HUES64 (cell line): ENCODE measurements around the gene C5orf47.

Source experiments
- H3K27ac ChIP-seq: 2 replicates; pipeline ENCODE4 v1.7.0; 2013; ENCODE audit warnings: low read depth, low read length, inconsistent platforms
- H3K27me3 ChIP-seq: 2 replicates; pipeline ENCODE4 v1.6.1; 2013; ENCODE audit warnings: mild to moderate bottlenecking, low read length; ENCODE audit not compliant: insufficient read depth
- H3K36me3 ChIP-seq: 2 replicates; pipeline ENCODE4 v1.6.1; 2013; ENCODE audit warnings: mild to moderate bottlenecking, low read length; ENCODE audit not compliant: insufficient read depth
- H3K4me1 ChIP-seq: 2 replicates; pipeline ENCODE4 v1.6.1; 2013; ENCODE audit warnings: mild to moderate bottlenecking, low read length, moderate library complexity; ENCODE audit not compliant: insufficient read depth
- H3K4me3 ChIP-seq: 2 replicates; pipeline ENCODE4 v1.5.1; 2013; ENCODE audit warnings: mild to moderate bottlenecking, low read length, moderate library complexity
- H3K9ac ChIP-seq: 2 replicates; pipeline ENCODE4 v1.6.1; 2013; ENCODE audit warnings: mild to moderate bottlenecking, low read depth, low read length
- H3K9me3 ChIP-seq: 2 replicates; pipeline ENCODE4 v1.6.1; 2013; ENCODE audit warnings: low read depth, low read length; ENCODE audit not compliant: insufficient read depth
- WGBS: fragments of 150-250, 120-280 bp; methylation state at CpG from one replicate; pipeline ENCODE4 v1.1.7; 2013; ENCODE audit warnings: missing lambda C conversion rate; 5-methylcytosine and 5-hydroxymethylcytosine counted together

Gene C5orf47

DNA sequence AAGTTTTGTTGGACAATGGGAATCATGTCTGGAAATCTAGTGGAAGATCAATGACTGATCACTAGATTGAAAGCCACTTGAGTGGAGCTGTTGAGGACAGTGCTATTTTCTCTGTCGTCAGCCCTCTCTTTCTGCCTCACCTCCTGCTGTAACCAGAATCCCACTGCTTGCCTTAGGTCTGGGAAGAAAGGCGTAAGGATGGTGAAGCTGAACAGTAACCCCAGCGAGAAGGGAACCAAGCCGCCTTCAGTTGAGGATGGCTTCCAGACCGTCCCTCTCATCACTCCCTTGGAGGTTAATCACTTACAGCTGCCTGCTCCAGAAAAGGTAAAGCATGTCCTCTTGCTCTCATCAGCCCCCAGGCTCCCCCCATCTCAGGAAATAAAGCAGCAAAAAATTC lies 57.6 kb downstream of the C5orf47 start:
- Histone ChIP-seq H3K4me3 (no peak overlapping the region), H3K27me3 (no peaks in the 10 kb centered on the region), H3K9me3 (no peaks in the 10 kb centered on the region), H3K36me3 (no peaks in the 10 kb centered on the region), H3K4me1 (no peaks in the 10 kb centered on the region), H3K27ac (no peak overlapping the region), H3K9ac (no peak overlapping the region)
- WGBS: 81% methylated on average over 5 of the region's 5 CpGs

DNA sequence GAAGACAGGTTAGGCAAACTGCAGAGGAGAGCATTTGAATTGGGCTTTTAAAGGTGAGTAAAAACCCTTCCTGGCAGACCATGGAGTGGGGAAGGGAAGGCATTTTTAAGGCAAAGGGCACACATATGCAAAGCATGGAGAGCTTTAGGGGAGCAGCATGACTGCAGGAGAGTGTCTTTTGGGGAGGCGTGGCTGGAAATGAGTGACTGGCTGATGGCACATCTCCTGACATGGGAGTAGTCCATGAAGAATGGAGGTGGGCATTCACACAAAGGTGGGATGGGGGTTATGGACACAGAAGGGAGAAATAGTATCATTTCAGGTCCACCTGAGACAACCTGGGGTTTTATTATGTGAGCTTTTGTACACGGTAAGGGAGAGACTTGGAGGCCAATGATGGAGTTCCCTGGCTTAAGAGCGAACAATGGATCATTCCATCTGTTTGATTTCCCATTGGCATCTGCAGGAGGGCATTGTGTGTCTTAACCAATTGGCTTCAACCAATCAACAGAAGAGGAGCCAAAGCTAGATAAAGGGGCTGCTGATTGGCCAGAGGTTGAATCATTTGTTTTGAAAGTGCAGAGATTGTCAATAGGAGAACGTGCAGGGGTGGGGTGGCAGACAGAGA lies 58.6 kb downstream of the C5orf47 start:
- Histone ChIP-seq H3K36me3 (no peaks in the 10 kb centered on the region), H3K9ac (no peak overlapping the region), H3K4me3 (no peak overlapping the region), H3K27ac (no peak overlapping the region), H3K27me3 (no peaks in the 10 kb centered on the region), H3K4me1 (no peaks in the 10 kb centered on the region), H3K9me3 (no peaks in the 10 kb centered on the region)
- WGBS: 83% methylated on average over 4 of the region's 4 CpGs

DNA sequence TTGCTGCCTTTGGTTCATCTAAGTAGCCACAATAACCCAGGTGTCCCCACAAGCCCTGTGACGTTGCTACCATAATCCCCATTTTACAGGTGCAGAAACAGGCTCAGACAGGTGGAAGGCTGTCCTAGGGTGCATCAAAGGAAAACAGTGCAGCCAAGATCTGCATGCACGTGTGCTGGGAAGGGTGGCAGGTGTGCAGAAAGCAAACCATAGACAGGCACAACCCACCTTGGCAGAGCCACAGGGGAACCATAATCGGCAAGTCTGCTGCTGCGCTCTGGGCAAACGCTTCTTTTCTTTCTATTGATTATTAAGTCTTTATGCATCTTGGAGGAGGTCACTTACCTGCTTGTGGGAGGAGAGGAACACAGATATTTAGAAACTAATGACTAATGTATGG lies 63.7 kb downstream of the C5orf47 start:
- no peak overlapping the region for H3K4me3 ChIP-seq
- H3K4me1 ChIP-seq: no peaks in the 10 kb centered on the region
- no peaks in the 10 kb centered on the region for H3K36me3 ChIP-seq
- H3K9me3 ChIP-seq: no peaks in the 10 kb centered on the region
- no peaks in the 10 kb centered on the region for H3K27me3 ChIP-seq
- 96% methylated on average over 5 of the region's 5 CpGs for WGBS
- no peak overlapping the region for H3K27ac ChIP-seq
- H3K9ac ChIP-seq: no peak overlapping the region

DNA sequence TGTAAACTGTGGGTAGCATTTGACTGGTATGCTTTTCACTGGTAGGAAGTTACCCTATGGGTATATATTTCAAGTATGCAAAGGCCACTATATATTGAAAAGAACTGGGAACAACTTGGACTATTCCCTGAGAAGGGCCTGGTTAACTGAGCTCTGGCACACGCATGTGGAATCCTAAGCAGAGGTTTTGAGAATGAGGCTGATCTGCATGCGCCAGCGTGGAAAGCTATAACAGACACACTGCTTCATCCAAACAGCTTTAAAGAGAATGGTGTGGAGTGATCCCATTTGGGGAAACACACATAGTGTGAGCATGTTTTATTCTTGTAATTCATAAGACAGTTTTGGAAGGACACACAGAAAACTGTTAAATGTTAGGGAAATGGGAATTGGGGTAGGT lies 64.9 kb downstream of the C5orf47 start:
- no peaks in the 10 kb centered on the region for H3K36me3 ChIP-seq
- 95% methylated on average over 3 of the region's 3 CpGs for WGBS
- H3K4me3 ChIP-seq: no peak overlapping the region
- H3K9ac ChIP-seq: no peak overlapping the region
- H3K9me3 ChIP-seq: no peaks in the 10 kb centered on the region
- no peaks in the 10 kb centered on the region for H3K27me3 ChIP-seq
- H3K27ac ChIP-seq: no peak overlapping the region
- no peaks in the 10 kb centered on the region for H3K4me1 ChIP-seq
